ENCODE measurements around the gene SMCO2. TPM values are rescaled to one million over a fixed set of nuclear protein-coding genes. Genes with fewer than 3 reads are reported as not detected.

Gene SMCO2
- total and polyA plus RNA-seq, 10 donors, result 0.06 to 0.92 (median 0.16) TPM; not detected in 7

GRCh38 chr12:27521066-27521465 lies 74.5 kb downstream of the SMCO2 start:
- Histone ChIP-seq H3K36me3 (no peaks in the 10 kb centered on the region), H3K4me1 (peaks cover 0 to 40% (median 31%) of the 10 kb centered on the region in 6 donors), H3K4me3 (no peak overlapping the region), H3K27ac (peak overlapping the region in 6 of 8 donors; percentile 16 to 87 (median 38)), H3K9me3 (no peaks in the 10 kb centered on the region), H3K27me3 (replicated peaks in 1 of 7) (peaks cover 0 to 10% (median 0%) of the 10 kb centered on the region in 7 donors)
- intact Hi-C loops (cut with DNase I; ENCODE audit: low total_unique reads), result no loop called here
- TF ChIP-seq POLR2AphosphoS5 (IDR thresholded peaks at IDR 0.05), result peak in 2 of 3 donors; percentile 44 to 63
- TF ChIP-seq CTCF (IDR thresholded peaks at IDR 0.05 in 8 of 11, conservative IDR thresholded peaks at IDR 0.05 in 3 of 11), result no peak
- DNase-seq, result no peak
- 52 to 65% (median 58%) methylated on average over 4 of the region's 4 CpGs for WGBS, 5 donors

GRCh38 chr12:27521981-27522380 lies 75.4 kb downstream of the SMCO2 start:
- H3K4me1 ChIP-seq, result peaks cover 0 to 49% (median 32%) of the 10 kb centered on the region in 6 donors
- H3K27me3 ChIP-seq (replicated peaks in 1 of 7), result peaks cover 0 to 8% (median 0%) of the 10 kb centered on the region in 7 donors
- TF ChIP-seq POLR2A (IDR thresholded peaks at IDR 0.05) (no peak), POLR2AphosphoS5 (IDR thresholded peaks at IDR 0.05) (no peak), CTCF (IDR thresholded peaks at IDR 0.05 in 8 of 11, conservative IDR thresholded peaks at IDR 0.05 in 3 of 11) (no peak)
- WGBS, 5 donors, result 92 to 96% (median 95%) methylated on average over 4 of the region's 4 CpGs
- no peak for DNase-seq
- no peak overlapping the region for H3K4me3 ChIP-seq
- no peaks in the 10 kb centered on the region for H3K9me3 ChIP-seq
- intact Hi-C loops (cut with DNase I; ENCODE audit: low total_unique reads), result no loop called here
- peak overlapping the region in 6 of 8 donors; percentile 16 to 87 (median 40) for H3K27ac ChIP-seq
- no peaks in the 10 kb centered on the region for H3K36me3 ChIP-seq

- Histone ChIP-seq H3K4me3 (peak overlapping the region; percentile 43 to 74 (median 68)), H3K27ac (peak overlapping the region; percentile 79 to 90 (median 87)), H3K4me1 (peaks cover 0 to 57% (median 35%) of the 10 kb centered on the region in 6 donors), H3K27me3 (replicated peaks in 1 of 7) (no peaks in the 10 kb centered on the region), H3K36me3 (no peaks in the 10 kb centered on the region), H3K9me3 (no peaks in the 10 kb centered on the region)
- 0 to 1% (median 1%) methylated on average over 6 of the region's 6 CpGs for WGBS, 5 donors
- TF ChIP-seq CTCF (IDR thresholded peaks at IDR 0.05 in 8 of 11, conservative IDR thresholded peaks at IDR 0.05 in 3 of 11) (no peak), POLR2A (IDR thresholded peaks at IDR 0.05) (no peak), POLR2AphosphoS5 (IDR thresholded peaks at IDR 0.05) (no peak)
- intact Hi-C loops (cut with DNase I; ENCODE audit: low total_unique reads), result no loop called here
- no peak for DNase-seq
These were observed 76.7 kb downstream of the SMCO2 start for GRCh38 chr12:27523305-27523641.

- Histone ChIP-seq H3K27ac (peak within 1 kb of the TSS; percentile 79 to 90 (median 87)), H3K4me3 (peak within 1 kb of the TSS; percentile 43 to 74 (median 68)), H3K27me3 (replicated peaks in 1 of 7) (no peaks in the 10 kb centered on the region), H3K36me3 (no peaks in the 10 kb centered on the region), H3K9me3 (no peaks in the 10 kb centered on the region), H3K4me1 (peaks cover 0 to 57% (median 35%) of the 10 kb centered on the region in 6 donors)
- 0 to 1% (median 0%) methylated on average over 34 to 41 of the region's 41 CpGs for WGBS, 5 donors
- TF ChIP-seq POLR2AphosphoS5 (IDR thresholded peaks at IDR 0.05) (peak; percentile 88 to 96 (median 92)), POLR2A (IDR thresholded peaks at IDR 0.05) (peak; percentile 10 to 80 (median 40)), CTCF (IDR thresholded peaks at IDR 0.05 in 8 of 11, conservative IDR thresholded peaks at IDR 0.05 in 3 of 11) (peak in 9 of 11 experiments; percentile 6 to 32 (median 22))
- intact Hi-C loops (cut with DNase I; ENCODE audit: low total_unique reads), result no loop called here
- DNase-seq, result peak; percentile 98
These were observed 77.3 kb downstream of the SMCO2 start, which contains the start of gene PPFIBP1 for GRCh38 chr12:27523642-27524493. Gene PPFIBP1, plus strand, starts transcription at chr12:27524206. Its CDS starts 109,191 bp downstream, at chr12:27633397.
